Transverse colon (tissue), 4 donors: Measurements from ENCODE around the gene SPIN1. TPM values are rescaled to one million over a fixed set of nuclear protein-coding genes. Genes with fewer than 3 reads are reported as not detected.

Experiments used
- DNase-seq: peaks from one replicate; pipeline ENCODE4 v3.0.0-alpha.2; 2019
- H3K27ac ChIP-seq, 4 donors: fragments of 200-600 bp; sonication (generic); 2 replicates each; pipeline ENCODE4 v1.5.1; 2016 to 2018; ENCODE audit warnings: inconsistent platforms in 4 of 4
- H3K27me3 ChIP-seq: fragments of 200-600 bp; sonication (generic); 2 replicates; pipeline ENCODE4 v1.5.1; 2017; ENCODE audit warnings: inconsistent platforms
- H3K36me3 ChIP-seq, 4 donors: fragments of 200-600 bp; sonication (generic); 2 replicates each; pipeline ENCODE4 v1.5.1; 2017 to 2019; ENCODE audit warnings: inconsistent platforms in 4 of 4
- H3K4me1 ChIP-seq, 4 donors: fragments of 200-600 bp; sonication (generic); 2 replicates each; pipeline ENCODE4 v1.5.1; 2017 to 2020; ENCODE audit warnings: inconsistent platforms in 4 of 4
- H3K4me3 ChIP-seq, 4 donors: fragments of 200-600 bp; sonication (generic); 1 replicate in 1 of 4; 2 replicates in 3 of 4; pipeline versions ENCODE4 v1.5.1 to v1.6.1; 2017 to 2019; ENCODE audit warnings: inconsistent platforms in 4 of 4
- H3K9me3 ChIP-seq, 2 donors: fragments of 200-600 bp; sonication (generic); 2 replicates each; pipeline ENCODE4 v1.5.1; 2017 to 2019; ENCODE audit warnings: inconsistent platforms in 2 of 2
- CTCF ChIP-seq, 5 experiments: fragments of 200-600 bp in 3 of 5; fragments of 450-650 bp in 2 of 5; sonication (generic) in 3 of 5; IDR thresholded peaks; 1 replicate in 2 of 5; 2 replicates in 3 of 5; pipeline ENCODE4 v1.5.1; 2016 to 2017; ENCODE audit warnings: antibody characterized with exemption in 5 of 5, inconsistent platforms in 3 of 5, mild to moderate bottlenecking in 2 of 5, moderate library complexity in 1 of 5
- EP300 ChIP-seq: sonication (generic); formaldehyde crosslinking; IDR thresholded peaks from one replicate; pipeline ENCODE4 v1.6.1; 2017; ENCODE audit warnings: antibody characterized with exemption, low read depth
- POLR2A ChIP-seq: fragments of 450-650 bp; IDR thresholded peaks from one replicate; pipeline ENCODE4 v1.6.1; 2016; ENCODE audit warnings: antibody characterized with exemption, mild to moderate bottlenecking, moderate library complexity
- POLR2AphosphoS5 ChIP-seq, 3 donors: sonication (generic); formaldehyde crosslinking; IDR thresholded peaks; one replicate each; pipeline ENCODE4 v1.6.1; 2016; ENCODE audit warnings: antibody characterized with exemption in 3 of 3
- WGBS, 2 donors: methylation state at CpG; one replicate each; pipeline ENCODE4 v1.1.5; 2018; ENCODE audit warnings: low coverage in 1 of 2; 5-methylcytosine and 5-hydroxymethylcytosine counted together
- in situ Hi-C, 4 donors: fragments of 200-750 bp; cut with MboI; loops; one replicate each; pipeline versions ENCODE4 v1.15.0 to v1.15.1; 2017; ENCODE audit warnings: low sequenced_read_pairs in 3 of 4, low pct_ligation_motif_present in 1 of 4, low pct_unique_long_range_greater_than_20kb in 1 of 4
- intact Hi-C: fragments of 100-400 bp; cut with DNase I; formaldehyde crosslinking; loops from one replicate; pipeline ENCODE4 v1.15.1; 2023; ENCODE audit warnings: low total_unique reads
- total RNA-seq, 4 donors: library from RNA; depleted of rRNA; stranded (reverse); fragments of >200 nt; gene quantifications; one replicate each; pipeline ENCODE4 v1.1.0, GENCODE V29; 2016

SPIN1 gene
- total RNA-seq, 4 donors from 2014 or later: 33.7 to 72.4 (median 57.3) TPM

DNA sequence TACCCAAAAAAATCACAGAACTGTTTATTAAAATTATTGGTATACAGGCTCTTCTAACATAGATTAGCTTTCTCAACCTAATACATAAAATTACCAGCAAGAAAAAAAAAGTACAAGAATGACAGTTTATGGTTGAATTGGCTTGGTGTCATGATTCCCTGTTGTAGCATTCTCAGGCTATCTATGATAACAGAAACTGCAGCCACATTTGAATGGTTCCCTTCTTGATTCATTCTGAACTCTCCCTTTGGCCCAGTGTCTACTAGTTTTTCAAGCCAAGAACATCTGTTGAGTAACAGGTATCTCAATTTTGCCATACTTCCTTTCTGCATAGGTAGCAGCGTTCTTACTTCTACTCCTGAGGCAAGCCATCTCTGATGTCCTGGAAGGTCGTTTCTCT is 3.0 kb downstream of the SPIN1 start:
- no peak for TF ChIP-seq POLR2AphosphoS5 (IDR thresholded peaks at IDR 0.05)
- TF ChIP-seq POLR2A: no peak
- TF ChIP-seq CTCF (IDR thresholded peaks at IDR 0.05): no peak
- TF ChIP-seq EP300: no peak
- Histone ChIP-seq H3K27ac (peak overlapping the region in 2 of 4 donors; percentile 11 to 51), H3K27me3 (no peaks in the 10 kb centered on the region), H3K4me1 (peaks cover 5 to 37% (median 17%) of the 10 kb centered on the region in 4 donors), H3K36me3 (no peaks in the 10 kb centered on the region), H3K9me3 (no peaks in the 10 kb centered on the region), H3K4me3 (no peak overlapping the region)
- no peak for DNase-seq
- intact Hi-C loops: no loop called here
- in situ Hi-C loops: no loop called here
- 70% methylated on average over 2 of the region's 2 CpGs for WGBS, 2 donors

DNA sequence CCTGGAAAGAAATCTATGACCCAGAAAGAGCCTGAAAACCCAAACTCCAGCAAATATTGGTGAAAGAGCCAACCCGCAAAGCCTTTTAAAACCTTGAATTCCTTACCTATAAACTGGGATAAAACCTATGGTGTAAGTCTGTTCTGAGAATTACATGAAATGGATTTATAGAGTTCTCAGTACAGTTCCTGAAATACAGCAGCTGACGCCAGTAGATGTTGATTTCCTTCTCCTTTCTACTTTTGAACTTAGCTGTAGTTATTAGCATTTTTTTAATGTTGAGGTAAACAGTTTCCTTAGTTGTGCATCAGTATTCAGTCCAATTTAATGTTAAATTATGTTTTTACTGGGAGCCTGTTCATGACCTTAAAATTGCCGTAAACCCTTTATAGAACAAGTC is 3.7 kb downstream of the SPIN1 start:
- Histone ChIP-seq H3K36me3 (no peaks in the 10 kb centered on the region), H3K27me3 (no peaks in the 10 kb centered on the region), H3K27ac (peak overlapping the region in 2 of 4 donors; percentile 11 to 51), H3K4me3 (no peak overlapping the region), H3K4me1 (peaks cover 5 to 32% (median 14%) of the 10 kb centered on the region in 4 donors), H3K9me3 (no peaks in the 10 kb centered on the region)
- intact Hi-C loops (no loop called here), in situ Hi-C loops (no loop called here)
- TF ChIP-seq POLR2A (no peak), CTCF (IDR thresholded peaks at IDR 0.05) (no peak), EP300 (no peak), POLR2AphosphoS5 (IDR thresholded peaks at IDR 0.05) (no peak)
- no peak for DNase-seq
- WGBS, 2 donors: 72 to 82% methylated on average over 3 of the region's 3 CpGs

- intact Hi-C loops (no loop called here), in situ Hi-C loops (no loop called here)
- TF ChIP-seq CTCF (IDR thresholded peaks at IDR 0.05) (no peak), EP300 (no peak), POLR2AphosphoS5 (IDR thresholded peaks at IDR 0.05) (no peak), POLR2A (no peak)
- no peak overlapping the region for H3K4me3 ChIP-seq
- peak overlapping the region in 2 of 4 donors; percentile 5 to 51 for H3K27ac ChIP-seq
- H3K4me1 ChIP-seq: peaks cover 5 to 32% (median 11%) of the 10 kb centered on the region in 4 donors
- 76 to 86% methylated on average over 1 of the region's 1 CpG for WGBS, 2 donors
- DNase-seq: no peak
- no peaks in the 10 kb centered on the region for H3K9me3 ChIP-seq
- H3K27me3 ChIP-seq: no peaks in the 10 kb centered on the region
- no peaks in the 10 kb centered on the region for H3K36me3 ChIP-seq
These were observed 4.3 kb downstream of the SPIN1 start for GRCh38 chr9:88392549-88392948.

- no peak for TF ChIP-seq POLR2AphosphoS5 (IDR thresholded peaks at IDR 0.05)
- no peak for TF ChIP-seq CTCF (IDR thresholded peaks at IDR 0.05)
- TF ChIP-seq EP300: no peak
- no peak for TF ChIP-seq POLR2A
- no peak for DNase-seq
- Histone ChIP-seq H3K27me3 (no peaks in the 10 kb centered on the region), H3K4me3 (no peak overlapping the region), H3K36me3 (peaks cover 0 to 3% (median 0%) of the 10 kb centered on the region in 4 donors), H3K4me1 (peaks cover 0 to 26% (median 10%) of the 10 kb centered on the region in 4 donors), H3K9me3 (no peaks in the 10 kb centered on the region), H3K27ac (no peak overlapping the region)
- intact Hi-C loops (no loop called here), in situ Hi-C loops (no loop called here)
- WGBS, 2 donors: 71 to 75% methylated on average over 2 to 3 of the region's 3 CpGs
These were observed 8.8 kb downstream of the SPIN1 start for GRCh38 chr9:88396836-88397577.
